Subcutaneous adipose tissue (tissue), 4 donors: ENCODE measurements around the gene TLX2. TPM values are rescaled to one million over a fixed set of nuclear protein-coding genes. Genes with fewer than 3 reads are reported as not detected.

Experiments
- CTCF ChIP-seq: fragments of 450-650 bp; IDR thresholded peaks from one replicate; pipeline ENCODE4 v1.5.1; 2016; ENCODE audit warnings: low read depth, mild to moderate bottlenecking, control low read depth, antibody characterized with exemption, moderate library complexity
- total RNA-seq, 4 donors: library from RNA; depleted of rRNA; stranded (reverse); fragments of >200 nt; gene quantifications; one replicate each; pipeline ENCODE4 v1.1.0, GENCODE V29; 2016

TLX2 gene
- total RNA-seq, 4 donors from 2014 or later, result not detected

- TF ChIP-seq CTCF, result no peak
Measured at GRCh38 chr2:74534411-74534810, 20.2 kb downstream of the TLX2 start.

- TF ChIP-seq CTCF, result no peak
Measured at GRCh38 chr2:74535440-74535965, 21.3 kb downstream of the TLX2 start.

GRCh38 chr2:74536166-74536950, 22.1 kb downstream of the TLX2 start:
- TF ChIP-seq CTCF, result no peak

GRCh38 chr2:74537140-74537539, 22.9 kb downstream of the TLX2 start:
- TF ChIP-seq CTCF, result no peak

GRCh38 chr2:74538881-74539339, 24.7 kb downstream of the TLX2 start:
- no peak for TF ChIP-seq CTCF

- TF ChIP-seq CTCF, result no peak
Measured at GRCh38 chr2:74540291-74540690, 26.0 kb downstream of the TLX2 start.

GRCh38 chr2:74542978-74543377, 28.7 kb downstream of the TLX2 start:
- no peak for TF ChIP-seq CTCF
